SKM-1 treated with dmso at 0.1 percent for 144 hours (cell line): ENCODE data around the gene DDX42.

Experiments used
- DNase-seq: peaks from one replicate; lab custom pipeline; 2025; ENCODE audit not compliant: unreplicated experiment; lab: John Stamatoyannopoulos, UW

Gene DDX42

DNA sequence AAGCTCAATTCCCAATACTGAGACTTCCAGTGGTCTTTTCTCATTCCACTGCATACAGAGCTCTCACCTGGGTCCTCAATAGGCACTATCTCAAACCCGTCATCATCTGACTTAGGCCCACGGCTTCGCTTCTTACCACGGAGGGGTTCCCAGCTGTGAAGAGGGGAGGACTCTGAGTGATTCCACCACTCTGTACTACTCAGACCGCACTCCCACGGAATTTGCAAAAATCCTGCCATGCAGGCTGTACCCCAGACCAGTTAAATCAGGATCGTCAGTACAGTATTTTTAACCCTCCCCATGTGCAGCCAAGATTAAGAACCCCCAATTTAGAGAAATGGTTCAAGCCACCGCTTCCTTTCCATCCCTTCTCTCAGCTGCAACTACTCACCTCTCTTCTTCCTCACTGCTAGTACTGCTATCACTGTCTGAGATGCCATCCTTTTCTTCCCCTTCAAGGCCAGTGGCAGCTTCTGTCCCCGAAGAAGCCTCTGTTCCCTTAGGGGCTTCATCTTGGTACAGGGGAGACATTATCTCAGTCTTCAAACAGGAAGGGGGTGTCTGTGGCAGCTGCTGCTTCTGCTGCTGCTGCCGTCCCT lies 47.1 kb downstream of the DDX42 start:
- DNase-seq: no peak

- no peak for DNase-seq
Observed at GRCh38 chr17:63821804-63822203, 47.8 kb downstream of the DDX42 start.

DNA sequence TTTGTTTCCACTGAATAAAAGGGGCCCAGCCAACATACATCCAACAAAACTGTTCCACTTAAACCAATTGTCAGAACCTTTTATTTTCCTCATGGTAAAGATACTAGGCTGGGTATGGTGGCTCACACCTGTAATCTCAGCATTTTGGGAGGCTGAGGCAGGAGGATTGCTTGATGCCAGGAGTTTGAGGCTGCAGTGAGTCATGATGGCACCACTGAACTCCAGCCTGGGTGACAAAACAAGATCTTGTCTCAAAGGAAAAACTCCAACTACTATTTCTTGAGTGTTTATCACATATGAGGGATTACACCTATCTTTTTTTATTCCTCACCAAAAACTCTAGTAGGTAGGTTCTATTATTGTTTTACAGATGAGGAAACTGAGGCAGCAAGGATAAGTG lies 48.6 kb downstream of the DDX42 start:
- no peak for DNase-seq

DNA sequence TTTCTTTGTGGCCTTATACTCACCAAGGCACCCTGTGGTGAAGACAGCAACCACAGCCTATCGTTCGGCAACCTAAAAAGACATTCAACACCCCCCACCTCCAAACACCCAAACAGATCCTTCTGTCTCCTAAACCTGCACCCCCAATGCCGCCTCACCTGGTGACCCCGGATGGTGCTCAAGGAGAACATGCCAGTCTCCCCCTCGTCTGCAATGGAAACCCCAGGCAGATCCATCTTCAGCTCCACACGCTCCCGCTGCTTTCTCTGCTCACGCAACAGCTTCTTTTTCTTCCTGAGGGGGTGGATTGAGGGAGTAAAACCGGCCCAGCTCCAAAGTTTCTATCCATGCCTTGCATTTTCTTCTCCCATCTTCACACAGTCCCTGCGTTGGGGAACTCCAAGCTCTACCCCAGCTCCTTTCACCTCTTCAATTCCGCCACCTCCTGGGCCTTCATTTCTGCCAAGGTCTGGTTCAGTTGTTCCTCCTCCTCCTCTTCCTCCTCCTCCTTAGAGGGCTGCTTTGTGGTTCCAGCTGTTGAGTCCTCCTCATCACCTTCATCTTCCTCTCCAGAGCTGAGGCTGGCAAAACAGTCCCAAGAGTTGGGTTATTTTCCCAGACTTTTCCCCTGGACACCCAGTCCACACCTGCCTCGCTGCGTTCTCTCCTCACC lies 49.8 kb downstream of the DDX42 start:
- DNase-seq: no peak

GRCh38 chr17:63824362-63824761 lies 50.4 kb downstream of the DDX42 start:
- no peak for DNase-seq

DNA sequence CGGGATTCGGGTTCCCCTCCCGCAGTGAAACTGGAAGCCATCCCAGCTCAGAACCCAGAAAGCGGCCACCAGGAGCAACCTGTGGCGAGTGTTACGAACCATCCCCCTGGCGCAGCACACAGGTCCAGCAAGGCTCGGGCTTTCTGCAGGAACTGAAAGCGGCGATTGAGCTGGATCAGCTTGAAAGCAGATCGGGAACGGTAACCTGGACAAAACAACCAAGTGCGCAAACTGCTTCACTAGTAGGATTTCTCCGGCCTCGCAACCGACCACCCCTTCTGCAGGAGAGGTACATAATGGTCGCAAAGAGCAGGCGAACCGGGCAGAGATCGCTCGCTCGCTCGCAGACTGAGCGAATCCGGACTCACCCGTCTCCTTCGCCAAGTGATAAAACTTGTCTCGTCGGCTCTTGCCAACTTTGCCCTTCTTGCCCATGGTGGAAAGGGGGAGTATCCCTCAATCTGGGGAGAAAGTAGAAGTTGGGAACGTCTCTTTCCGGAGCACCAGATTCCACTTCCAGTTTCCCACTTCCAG lies 52.6 kb downstream of the DDX42 start:
- no peak for DNase-seq

GRCh38 chr17:63827002-63827800 lies 53.2 kb downstream of the DDX42 start, which contains the start of the genes FTSJ3 and PSMC5:
Gene FTSJ3, minus strand, starts transcription at chr17:63827663. Its CDS starts 761 bp downstream, at chr17:63826902.
Gene PSMC5, plus strand, starts transcription at chr17:63827431. Its CDS starts 60 bp downstream, at chr17:63827491.
- peak; percentile 93 for DNase-seq

- DNase-seq: no peak
Observed at GRCh38 chr17:63827801-63828221, 53.8 kb downstream of the DDX42 start.

DNA sequence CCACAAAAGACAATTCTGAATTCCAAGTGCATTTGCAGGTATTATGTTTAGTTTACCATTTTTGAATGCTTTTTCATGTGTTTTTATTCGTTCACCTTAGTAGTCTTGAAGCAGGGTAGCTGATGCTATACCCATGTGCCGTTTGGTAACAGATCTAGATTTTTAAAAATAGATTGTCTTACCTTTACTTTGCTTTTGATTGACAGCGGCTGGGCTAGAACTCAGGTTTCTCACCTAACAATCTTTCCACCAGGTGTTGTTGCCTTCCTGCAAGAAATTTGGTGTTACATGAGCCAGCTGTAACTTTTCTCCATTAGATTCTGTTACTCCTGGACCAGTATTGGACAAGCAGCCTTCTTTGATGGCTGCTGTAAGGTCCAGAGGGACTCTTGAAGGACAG lies 55.0 kb downstream of the DDX42 start:
- DNase-seq: no peak

GRCh38 chr17:63830278-63830677 lies 56.3 kb downstream of the DDX42 start:
- DNase-seq: no peak

DNA sequence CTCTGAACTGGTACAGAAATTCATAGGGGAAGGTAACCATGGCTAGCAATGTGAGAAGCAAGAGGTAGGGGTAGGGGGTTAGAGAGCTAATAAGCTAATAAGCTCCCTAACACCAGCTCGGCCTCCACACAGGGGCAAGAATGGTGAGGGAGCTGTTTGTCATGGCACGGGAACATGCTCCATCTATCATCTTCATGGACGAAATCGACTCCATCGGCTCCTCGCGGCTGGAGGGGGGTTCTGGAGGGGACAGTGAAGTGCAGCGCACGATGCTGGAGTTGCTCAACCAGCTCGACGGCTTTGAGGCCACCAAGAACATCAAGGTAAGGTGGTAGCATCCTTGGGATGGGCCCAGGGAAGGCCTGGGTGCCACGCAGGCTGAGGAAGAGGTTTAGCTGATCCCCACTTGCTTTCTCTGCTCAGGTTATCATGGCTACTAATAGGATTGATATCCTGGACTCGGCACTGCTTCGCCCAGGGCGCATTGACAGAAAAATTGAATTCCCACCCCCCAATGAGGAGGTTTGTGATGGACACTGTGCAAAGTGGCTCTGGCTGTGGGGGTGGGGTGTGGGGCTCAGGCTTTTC lies 57.0 kb downstream of the DDX42 start:
- no peak for DNase-seq

- no peak for DNase-seq
Observed at GRCh38 chr17:63831505-63831904, 57.5 kb downstream of the DDX42 start.

DNA sequence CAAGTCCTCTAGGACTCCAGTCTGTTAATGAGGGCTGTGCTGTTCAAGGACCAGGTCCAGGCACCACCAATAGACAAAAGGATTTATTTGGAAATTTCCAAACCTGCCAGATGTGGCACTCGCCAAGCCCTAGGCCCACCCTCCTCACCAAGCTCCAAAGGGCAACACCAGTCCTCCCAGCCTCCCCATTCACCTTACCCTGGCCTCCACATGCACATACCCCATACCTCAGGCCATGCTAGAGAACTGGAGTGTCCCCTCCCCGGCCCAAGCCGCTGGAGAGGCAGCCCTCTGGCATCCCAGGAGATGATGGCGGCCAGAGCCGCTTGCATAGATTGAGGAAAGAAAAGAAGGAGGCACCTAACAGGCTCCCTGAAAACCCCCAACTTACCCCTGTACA lies 58.0 kb downstream of the DDX42 start:
- no peak for DNase-seq

DNA sequence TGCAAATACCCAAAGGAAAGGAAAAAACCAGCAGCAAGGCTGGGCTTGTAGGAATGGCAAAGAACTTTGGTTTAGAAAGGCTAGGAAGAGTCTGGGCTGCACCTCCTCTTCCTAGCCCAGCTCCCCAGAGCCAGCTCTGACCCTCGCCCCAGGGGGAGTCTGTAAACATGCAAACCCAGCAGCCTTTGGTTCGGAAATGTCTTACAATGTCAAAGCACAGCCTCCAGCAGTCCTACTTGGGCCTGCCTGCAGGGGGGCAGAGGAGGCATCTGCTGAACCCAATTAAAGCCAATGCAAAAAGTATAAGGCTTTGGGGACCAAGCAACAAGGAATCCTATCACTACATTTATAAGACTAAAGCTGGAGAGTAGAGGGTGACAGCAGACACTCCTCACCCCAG lies 58.5 kb downstream of the DDX42 start:
- no peak for DNase-seq

GRCh38 chr17:63833026-63833740 lies 59.2 kb downstream of the DDX42 start:
- DNase-seq: no peak

GRCh38 chr17:63833741-63834373 lies 59.9 kb downstream of the DDX42 start:
- DNase-seq: no peak

GRCh38 chr17:63834431-63835166 lies 60.6 kb downstream of the DDX42 start:
- peak; percentile 77 for DNase-seq

DNA sequence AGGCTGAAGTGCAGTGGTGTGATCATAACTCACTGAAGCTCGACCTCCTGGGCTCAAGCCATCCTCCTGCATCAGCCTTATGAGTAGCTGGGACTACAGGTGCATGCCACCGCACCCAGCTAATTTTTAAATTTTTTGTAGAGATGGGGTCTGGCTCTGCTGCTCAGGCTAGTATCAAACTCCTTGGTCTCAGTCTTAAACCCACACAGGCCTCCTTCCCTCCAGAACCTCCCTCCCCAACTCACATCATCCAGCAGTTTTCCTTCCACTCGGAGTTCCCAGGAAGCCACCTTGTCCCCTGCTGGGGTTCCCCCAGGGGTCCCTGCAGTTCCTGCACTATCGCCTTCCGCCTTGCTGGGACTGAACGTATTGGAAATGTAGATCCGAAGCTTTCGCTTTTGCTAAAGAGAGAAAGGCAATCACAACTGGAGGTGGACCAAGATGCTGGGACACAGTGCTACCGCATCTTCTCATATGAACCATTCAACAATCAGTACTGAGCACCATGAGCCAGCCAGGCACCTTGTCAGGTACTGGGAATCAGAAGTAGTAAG lies 61.3 kb downstream of the DDX42 start:
- no peak for DNase-seq

- no peak for DNase-seq
Observed at GRCh38 chr17:63836811-63837210, 62.8 kb downstream of the DDX42 start.
